GM19467 (cell line): ENCODE results near the gene CES2.

Source experiments
- ATAC-seq: cut with Tn5 transposase; IDR thresholded peaks from one replicate; pipeline ENCODE4 v1.9.1; 2021; ENCODE audit warnings: mild to moderate bottlenecking, moderate library complexity; ENCODE audit not compliant: unreplicated experiment

The CES2 gene

DNA sequence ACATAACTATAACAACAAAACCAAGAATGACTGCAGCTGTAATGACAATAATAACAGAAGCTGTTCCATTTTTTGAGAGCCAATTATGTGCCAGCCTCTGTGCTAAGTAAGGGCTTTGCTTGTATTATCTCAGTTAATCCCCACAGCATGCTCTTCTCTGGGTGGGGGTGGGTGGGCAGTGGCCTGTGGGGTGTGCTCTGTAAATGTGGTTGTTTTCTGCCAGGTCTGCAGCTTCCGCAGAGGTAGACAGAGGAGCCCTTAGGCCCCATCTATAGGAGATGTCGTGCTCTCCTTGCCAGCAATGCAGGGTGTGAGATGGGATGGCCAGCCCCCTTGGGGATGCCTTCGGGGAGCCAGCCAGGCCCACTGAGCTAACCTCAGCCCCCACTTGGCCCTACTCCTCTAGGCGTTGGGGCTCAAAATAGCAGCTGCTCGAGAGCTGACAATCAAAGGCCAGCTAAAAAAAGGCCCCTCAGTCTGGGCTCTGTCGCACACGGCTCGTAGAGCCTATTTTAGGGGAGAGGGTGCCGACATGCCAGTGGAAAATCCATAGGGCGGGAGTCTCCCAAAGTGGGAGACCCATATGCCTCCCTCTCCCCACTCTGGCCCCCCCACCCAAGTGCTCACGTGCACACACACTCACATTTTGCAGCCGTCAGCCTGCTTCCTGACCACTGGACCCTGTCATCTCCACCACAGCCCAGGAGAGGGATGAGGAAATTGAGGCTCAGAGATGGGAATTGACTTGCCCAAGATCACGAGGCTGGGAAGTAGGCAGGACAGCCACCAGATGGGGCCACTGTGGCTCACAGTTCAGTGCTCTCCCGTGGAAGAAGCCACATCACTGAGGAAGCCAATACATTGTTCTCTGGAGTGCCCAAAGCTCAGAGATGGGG lies 32.4 kb upstream of the CES2 start:
- ATAC-seq, result no peak

DNA sequence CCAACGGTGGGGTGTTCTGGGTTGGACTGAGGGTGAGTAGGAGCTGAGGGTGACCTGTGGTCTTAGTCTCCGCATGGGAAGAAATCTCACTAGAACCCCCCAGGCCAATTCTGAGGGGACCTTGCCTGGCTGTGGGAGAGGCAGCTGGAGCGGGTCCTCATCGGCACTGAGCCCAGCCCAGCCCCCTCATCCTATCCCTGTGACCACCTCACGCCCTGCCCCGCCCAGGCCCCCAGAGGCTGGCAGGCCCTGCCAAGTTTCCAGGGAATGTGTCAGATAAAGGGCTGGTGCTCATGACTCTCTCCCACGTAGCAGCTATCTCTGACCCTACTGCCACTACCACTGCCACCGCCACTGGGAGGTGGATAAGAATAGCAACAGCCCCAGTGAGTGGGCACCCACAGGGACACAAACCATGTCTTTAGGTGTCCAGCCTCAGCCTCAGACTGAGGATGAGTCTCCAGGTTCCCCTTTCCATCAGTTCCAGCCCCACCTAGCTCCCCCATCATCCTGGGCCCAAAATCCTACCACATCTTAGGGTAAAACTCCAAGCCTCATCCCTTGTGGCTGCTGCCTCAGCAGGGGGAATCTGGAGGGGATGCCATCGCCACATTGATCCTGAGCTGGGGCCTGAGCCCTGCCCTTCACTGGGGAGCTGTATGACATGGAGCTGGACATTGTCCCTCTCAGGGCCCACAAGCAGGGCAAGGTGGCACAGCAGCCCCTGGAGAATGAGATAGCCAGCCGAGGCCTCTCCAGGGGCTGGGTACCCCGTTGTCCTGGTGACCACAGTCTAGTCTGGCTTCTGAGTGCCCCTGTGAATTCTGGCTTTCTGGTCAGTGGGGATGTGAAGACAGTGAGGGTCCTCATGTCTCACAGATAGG lies 31.5 kb upstream of the CES2 start:
- ATAC-seq, result no peak

DNA sequence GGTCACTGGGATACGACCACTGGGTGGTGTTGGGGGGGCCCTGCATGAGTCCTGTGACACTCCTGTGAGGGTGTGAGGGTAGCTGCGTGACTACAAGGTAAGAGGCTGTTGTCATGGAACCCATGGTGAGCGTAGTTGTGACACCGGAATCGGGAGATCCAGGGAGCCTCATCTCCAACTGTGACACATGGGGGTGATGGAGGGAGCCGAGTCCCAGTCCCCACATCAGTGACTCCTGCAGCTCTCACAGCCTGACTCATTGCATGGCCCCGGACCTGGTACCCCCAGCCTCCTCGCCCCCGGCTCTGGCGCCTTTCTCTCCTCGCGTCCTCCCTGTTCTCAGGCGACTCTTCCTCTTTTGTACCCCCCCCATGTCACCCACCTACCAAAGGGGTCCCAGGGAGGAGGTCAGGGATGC lies 30.9 kb upstream of the CES2 start:
- ATAC-seq, result no peak

DNA sequence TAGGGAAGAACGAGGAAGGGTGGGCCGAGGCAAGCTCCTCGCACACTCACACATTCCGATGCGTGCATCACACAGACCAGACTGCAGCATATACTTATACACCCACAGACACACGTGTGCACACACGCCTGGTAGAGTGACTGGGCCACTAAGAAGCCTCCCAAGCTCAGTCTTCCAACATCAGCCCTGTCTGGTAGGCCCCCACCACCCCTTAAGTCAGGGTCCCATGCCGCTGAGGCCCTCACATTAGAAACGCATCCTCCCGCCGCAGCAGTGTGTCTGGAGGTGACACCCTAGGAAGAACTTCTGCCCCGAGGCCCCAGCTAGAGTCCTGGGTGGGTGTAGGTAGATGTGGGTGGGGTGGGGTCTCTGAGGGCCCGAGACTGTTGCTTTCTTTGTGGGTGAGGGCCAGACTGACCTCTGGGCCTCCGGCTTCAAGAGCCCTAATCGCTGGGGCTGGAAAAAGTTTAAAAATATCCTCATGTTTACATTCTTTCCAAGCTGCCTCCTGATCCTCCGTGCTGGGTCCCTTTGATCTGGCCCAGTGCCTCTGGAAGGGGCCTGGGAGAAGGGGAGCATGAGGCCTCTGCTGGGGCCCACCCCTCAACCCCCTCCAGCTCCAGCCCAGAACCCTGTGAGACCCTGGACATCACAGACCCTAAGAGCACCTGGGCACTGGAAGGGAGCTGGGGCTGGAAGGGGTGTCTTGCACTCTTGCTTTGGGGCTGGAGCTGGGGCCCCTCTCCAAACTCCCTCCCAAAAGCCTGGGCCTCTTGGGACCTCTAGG lies 30.3 kb upstream of the CES2 start:
- ATAC-seq, result no peak

DNA sequence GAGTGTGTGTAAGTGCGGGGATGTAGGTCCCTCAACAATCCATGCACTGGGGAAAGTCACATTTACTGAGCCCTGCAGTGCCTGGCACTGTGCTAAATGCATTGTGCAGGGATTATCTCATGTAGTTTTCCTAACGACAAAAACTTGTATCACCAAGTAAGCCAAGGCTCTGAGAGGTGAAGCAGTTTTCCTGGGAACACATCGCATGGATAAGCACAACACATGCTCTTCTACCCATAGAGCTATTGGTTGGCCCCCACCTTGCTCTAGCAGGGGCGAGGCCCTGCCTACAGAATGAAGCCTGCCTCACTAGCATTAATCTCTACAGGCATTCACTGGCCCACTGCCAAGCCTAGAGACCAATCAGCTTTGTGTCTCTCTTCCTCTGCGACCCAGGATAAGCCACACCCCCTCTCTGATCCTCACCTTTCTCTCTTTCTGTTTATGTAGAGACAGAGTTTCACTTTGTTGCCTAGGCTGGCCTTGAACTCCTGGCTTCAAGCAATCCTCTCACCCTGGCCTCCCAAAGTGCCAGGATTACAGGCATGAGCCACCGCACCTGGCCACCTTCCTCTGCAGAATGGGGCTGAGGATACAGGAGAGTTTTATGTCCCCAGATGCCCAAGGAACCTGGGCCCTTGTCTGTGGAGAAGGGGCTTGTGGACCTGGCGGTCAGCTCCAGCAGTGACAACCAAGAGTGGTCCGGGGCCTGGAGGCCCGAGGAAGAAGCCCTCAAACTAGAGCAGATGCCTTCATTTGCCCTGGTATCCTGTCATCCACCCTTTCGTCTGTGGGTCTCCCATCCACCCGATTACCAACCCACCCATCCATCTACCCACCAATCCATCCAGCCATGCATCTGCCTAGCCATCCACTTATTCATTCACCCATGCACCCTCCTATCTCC lies 29.4 kb upstream of the CES2 start:
- no peak for ATAC-seq

DNA sequence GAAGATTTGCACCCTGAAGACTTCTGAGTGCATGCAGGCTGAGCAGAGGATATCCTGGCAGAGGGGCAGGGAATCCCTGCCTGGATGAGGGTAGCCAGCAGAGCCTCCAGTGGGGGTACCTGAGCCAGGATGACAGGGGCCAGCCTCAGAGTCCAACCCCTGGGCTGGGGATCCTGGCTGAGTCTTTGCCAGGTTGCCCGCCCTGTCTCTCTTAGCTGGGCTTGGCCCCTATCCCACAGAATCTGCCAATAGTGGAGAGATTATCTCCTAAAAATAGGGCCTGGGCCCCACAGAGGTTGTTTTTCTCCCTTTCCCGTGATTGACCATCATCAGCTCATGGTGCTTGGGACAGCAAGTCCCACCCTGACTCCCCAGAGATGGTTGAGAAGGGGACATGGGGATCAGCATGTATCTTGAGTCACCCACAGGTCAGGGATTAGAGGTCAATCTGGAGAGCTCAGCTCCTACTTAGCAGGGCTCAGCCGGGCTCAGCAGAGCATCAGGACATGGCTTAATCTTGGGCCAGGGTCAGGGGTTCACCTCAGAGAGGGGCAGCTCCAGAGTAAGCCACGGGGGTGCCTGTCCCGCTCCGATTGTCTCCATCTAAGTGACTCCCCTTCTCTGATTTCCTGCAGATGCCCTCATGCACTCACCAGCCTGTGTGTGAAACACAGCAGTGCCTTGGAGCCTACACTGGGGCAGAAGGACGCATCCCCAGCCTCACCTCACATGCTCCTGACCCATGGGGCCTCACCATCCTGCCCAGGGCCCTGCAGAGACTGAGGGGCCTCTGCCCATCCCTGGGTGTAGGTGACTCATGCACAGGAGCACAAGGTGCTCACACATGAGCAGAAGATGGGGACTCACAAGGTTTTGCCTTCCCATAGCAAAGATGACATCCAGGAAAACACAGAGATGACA lies 28.1 kb upstream of the CES2 start:
- no peak for ATAC-seq

DNA sequence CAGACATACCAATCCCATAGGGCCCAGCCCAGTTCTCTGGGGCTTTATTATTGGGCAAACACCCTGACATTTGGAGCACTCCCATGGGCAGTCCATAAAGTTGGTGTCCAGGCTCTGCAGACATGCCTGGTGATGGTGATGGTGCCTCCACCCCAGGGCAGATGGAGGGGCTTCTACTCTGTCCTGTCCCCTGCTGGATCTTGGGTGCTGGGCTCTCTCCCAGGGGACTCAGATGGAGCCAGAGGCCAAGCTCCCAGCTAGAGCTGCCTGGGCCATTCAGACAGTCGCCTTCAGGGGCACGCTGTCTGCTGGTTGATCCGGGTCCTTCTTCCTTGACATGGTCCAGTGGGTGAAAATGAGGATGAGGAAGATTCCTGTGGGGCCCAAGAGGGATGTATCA lies 27.2 kb upstream of the CES2 start:
- ATAC-seq, result no peak

DNA sequence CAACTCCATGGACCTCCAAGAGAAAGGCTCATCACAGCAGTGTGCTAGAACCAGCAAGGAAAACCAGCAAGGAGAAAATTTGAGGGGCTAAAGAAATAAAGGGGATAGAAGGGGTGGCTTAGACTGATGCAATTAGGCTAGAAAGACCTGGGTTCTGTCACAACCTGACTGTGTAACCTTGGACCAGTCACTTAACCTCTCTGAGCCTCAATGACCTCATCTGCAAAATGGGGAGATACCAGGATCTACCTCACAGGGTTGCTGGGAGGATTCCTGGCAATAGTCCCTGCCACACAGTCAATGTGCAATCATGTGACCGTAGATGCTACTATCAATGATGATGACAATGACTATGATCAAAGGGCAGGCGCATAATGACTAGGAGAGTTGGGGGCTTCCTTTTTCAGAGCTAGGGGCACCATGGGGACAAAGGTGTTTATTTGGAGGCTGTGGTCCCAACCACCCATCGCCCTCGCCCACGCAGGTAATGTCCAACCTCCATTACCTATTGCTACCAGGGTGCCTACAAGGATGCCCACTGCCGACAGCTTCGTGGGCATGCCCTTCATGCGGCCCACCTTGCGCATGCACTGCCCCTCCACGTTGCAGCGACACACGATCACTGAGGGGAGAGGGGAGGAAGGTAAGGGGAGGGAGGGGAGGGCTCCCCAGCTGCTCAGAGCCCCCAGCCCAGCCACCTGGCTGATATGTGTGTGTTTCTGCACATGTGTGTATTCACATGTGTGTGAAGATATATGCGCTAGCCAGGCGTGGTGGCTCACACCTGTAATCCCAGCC lies 26.4 kb upstream of the CES2 start:
- ATAC-seq, result no peak

DNA sequence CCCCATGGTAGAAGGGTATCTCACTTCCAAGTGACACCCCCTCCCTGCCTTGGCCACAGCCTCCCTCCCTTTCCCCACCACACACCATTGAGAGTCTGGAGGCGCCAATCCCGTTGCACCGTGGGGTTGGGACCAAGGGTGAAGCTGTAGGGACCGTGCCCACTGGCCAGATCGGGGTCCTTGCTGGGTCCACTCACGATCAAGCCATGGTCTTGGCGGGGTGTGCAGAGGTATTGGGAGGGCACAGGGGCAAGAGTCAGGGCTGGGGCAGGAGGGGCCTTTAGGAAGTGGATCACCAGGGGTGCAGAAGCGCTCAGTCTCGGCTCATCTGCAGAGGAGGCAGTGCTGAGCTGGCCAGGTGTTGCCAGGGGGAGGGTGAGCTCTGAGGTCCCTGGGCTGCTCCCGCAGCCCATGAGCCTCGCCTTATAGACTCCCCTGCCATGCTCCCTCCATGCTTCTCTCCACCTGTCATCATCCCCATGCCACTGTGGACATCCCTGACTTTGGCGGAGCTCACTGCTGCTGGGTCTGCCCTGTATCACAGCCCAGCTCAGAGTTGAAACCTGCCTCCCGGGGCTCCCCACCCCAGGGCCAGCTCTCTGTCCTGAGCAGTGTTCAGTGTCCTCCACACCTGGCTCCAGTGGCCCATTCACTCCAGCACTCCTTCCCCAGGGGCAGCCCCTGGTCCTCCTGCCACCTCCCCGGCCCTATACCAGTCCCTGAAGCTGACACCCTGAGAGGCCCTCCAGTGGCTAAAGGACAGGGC lies 25.0 kb upstream of the CES2 start:
- no peak for ATAC-seq

DNA sequence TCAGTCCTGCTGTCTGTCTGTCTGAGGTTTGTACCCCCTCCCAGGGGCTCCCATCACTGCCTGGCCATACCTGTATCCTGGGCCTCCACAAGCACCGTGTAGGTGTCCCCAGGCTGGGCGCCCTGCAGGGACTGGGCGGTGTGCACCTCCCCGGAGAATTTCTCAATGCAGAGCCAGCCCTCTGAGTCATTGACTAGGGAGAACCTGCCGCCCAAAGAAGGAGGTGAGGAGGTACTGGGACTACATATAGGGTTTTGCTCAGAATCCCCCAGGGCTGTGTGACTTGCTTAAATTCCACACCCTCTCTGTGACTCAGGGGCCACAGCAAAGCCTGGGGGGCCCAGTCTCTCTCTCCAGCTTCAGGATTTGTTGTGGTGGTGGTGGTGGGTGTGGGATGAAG lies 24.2 kb upstream of the CES2 start:
- ATAC-seq, result no peak

DNA sequence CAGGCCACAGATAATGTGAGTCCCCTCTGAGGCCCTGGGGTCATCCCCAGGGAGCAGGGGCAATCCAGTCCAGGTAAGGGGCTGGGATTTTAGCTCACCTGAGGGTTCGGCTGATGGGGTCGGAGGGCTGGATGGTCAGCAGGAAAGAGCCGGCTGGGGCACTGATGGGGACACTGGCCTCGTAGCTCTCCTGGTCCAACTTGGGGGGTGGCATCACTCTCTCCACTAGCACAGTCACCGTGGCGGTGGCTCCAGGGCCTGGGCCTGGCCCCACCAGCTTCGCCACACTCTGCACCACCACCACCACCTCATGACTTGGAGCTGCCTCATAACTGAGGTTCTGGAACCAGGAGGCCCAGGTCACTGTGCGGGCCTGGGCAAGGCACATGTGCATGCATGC lies 23.5 kb upstream of the CES2 start:
- no peak for ATAC-seq

DNA sequence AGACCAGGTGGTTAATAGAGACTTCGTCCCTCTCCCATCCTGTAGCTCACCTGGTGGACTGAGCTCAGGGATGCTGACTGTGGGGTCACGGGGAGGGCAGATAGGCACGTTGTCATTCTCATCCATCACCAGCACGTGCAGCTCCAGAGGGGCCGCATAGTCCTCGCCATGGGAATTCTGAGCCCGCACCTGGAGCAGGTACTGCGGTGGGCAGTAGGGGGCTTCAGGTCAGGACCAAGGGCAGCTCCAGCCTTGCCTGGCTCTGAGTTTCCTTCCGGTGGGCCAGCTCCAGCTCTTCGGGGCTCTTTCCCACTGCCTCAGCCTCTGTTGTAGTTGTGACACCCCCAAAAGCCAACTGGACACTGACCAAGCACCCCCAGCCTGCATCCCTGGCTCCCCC lies 22.2 kb upstream of the CES2 start:
- ATAC-seq, result no peak

DNA sequence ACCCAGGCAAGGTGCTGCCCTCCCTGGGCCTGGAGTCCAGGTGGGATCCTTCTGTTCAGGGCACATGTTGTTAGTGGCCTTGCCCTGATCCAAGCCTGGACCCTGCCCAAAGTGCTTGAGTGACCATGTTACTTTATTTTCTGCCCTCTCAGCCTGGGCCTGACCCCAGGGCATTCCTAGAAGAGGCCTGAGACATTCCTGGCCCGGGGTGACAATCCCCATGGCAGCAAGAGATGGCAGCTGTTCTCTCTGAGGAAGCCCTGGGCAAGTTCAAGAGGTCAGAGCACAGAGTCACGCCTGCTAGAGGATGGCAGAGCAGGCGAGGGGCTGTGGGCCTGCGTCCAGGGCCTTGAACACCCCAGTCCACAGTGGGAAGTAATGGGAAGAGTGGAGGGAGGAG lies 21.6 kb upstream of the CES2 start:
- no peak for ATAC-seq

DNA sequence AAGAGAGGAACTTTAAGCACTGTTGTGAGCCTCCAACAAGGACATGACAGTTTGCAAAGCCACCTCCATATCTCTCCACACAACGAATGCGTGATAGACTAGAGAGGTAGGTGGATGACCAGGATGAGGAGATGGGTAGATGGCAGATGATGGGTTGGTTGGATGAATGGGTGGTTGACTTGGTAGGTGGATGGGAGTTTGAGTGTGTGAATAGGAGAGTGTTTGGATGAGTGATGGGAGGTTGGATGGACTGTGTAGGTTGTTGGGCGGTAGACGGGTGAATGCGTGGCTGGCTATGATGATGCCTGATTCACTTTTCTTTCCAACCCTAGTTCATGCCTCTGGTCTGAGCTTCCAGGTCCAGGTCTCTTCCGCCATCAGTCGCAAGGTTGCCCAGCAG lies 20.8 kb upstream of the CES2 start:
- no peak for ATAC-seq

DNA sequence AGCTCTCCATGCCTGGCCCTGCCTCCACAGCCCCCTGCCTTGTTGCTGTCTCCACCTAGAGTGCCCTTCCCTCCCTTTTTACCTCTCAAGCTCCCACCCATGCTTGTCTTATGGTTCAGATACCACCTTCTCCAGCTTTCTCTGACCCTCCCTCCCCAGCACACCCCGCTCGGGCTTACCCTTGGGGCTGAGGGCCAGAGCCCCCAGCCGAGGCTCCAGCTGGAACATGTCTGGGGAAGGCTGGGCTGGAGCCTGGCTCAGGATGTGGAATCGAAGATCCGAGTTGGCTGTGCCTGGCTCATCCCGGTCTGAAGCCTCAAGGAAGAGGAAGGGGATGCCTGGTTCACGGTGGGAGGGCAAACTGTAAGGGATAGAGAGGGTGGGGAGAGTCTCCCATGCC lies 20.3 kb upstream of the CES2 start:
- no peak for ATAC-seq

DNA sequence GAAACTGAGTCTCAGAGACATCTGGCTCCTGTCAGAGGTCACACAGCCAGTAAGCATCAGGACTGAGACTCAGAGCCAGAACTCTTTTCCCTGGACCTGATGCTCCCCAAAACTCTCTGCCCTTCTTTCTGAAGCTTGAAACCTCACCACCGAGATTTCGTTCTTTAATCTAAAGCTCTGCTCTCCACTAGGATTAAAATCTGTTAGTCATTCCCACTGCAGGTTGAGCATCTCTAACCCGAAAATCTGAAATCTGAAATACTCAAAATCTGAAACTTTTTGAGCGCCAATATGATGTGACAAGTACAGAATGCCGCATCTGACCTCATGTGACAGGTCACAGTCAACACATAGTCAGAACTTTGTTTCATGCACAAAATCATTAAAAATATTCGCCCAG lies 18.8 kb upstream of the CES2 start:
- ATAC-seq, result no peak

DNA sequence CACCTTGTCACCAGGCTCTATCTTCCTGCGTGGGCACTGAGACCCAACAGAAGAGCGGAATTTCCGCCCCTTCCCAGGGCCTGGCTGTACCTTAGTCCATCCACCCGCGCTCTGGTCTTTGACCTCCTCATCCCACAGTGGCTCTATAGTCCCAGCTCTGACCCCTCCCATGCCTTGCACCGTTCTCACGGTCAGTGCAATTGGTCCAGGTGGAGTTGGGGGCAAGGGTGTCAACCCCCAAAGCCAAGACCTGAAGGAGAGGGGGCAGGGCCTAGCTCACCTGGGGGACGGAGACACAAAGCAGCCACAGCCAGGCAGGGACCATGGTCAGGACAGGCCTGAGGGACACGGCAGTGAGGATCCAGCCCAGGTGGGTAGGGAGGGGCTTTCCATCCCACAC lies 17.6 kb upstream of the CES2 start:
- no peak for ATAC-seq

DNA sequence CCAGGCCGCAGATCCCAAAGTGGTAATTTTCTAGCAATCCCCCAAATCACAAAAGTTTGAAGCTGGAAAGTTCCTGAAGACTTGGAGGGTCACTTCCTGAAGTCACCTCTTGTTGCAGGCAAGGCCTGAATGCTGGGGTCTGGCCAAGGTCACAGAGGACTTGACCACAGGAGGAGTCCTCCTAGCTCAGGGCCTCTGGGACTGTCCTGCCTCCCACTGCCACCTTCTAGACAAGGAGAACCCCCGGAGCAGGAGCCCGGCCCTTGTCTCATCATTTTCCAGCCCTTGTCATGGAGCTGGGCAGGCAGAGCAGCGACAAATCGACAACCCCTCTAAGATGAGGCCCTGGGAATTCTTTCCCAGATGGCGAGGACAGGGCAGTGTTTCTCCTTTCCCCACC lies 17.0 kb upstream of the CES2 start:
- no peak for ATAC-seq
